Upper lobe of right lung (tissue), 1 donor: ENCODE results near the gene GALNT3. TPM values are rescaled to one million over a fixed set of nuclear protein-coding genes. Genes with fewer than 3 reads are reported as not detected.

Experiments
- ATAC-seq: fragments of 200-7000 bp; cut with Tn5 transposase; one replicate; pipeline ENCODE4 v1.9.1; 2020; ENCODE audit warnings: mild to moderate bottlenecking, moderate library complexity
- DNase-seq: peaks from one replicate; pipeline ENCODE4 v3.0.0-alpha.2; 2020
- H3K27ac ChIP-seq: fragments of 200-600 bp; one replicate; pipeline ENCODE4 v1.8.0; 2022
- H3K27me3 ChIP-seq: fragments of 200-600 bp; one replicate; pipeline ENCODE4 v1.8.0; 2022; ENCODE audit warnings: mild to moderate bottlenecking
- H3K36me3 ChIP-seq: fragments of 200-600 bp; one replicate; pipeline ENCODE4 v1.8.0; 2022
- H3K4me1 ChIP-seq: fragments of 200-600 bp; one replicate; pipeline ENCODE4 v1.8.0; 2022
- H3K4me3 ChIP-seq: fragments of 200-600 bp; one replicate; pipeline ENCODE4 v1.8.0; 2022; ENCODE audit warnings: mild to moderate bottlenecking
- H3K9me3 ChIP-seq: fragments of 200-600 bp; one replicate; pipeline ENCODE4 v1.8.0; 2022
- CTCF ChIP-seq: fragments of 200-600 bp; IDR thresholded peaks from one replicate; pipeline ENCODE4 v1.8.0; 2022; ENCODE audit warnings: antibody characterized with exemption
- intact Hi-C: fragments of 100-400 bp; cut with DNase I; formaldehyde crosslinking; loops from one replicate; pipeline ENCODE4 v1.11.0; 2022
- total RNA-seq: library from RNA; stranded (reverse); fragmentation: NEBNext Ultra II Directional; extraction: Animal tissue kit (Norgen Biotek cat#: 25700); gene quantifications from one replicate; pipeline ENCODE4 v1.2.1, GENCODE V29; 2021
- donor health status: DM: no; HTN: yes; CAD: no; lungs with severe emphysema.

The GALNT3 gene
- total RNA-seq, 1 donor from 2014 or later = 25.8 TPM

GRCh38 chr2:165706960-165707487, 87.0 kb downstream of the GALNT3 start:
- Histone ChIP-seq H3K4me1 (no peaks in the 10 kb centered on the region), H3K27ac (no peak overlapping the region), H3K27me3 (no peaks in the 10 kb centered on the region), H3K9me3 (no peaks in the 10 kb centered on the region), H3K4me3 (no peak overlapping the region), H3K36me3 (no peaks in the 10 kb centered on the region)
- DNase-seq = no peak
- no peak for TF ChIP-seq CTCF
- no peak for ATAC-seq
- intact Hi-C loops = no loop called here

- H3K4me3 ChIP-seq = no peak overlapping the region
- no peaks in the 10 kb centered on the region for H3K27me3 ChIP-seq
- DNase-seq = no peak
- intact Hi-C loops = no loop called here
- H3K4me1 ChIP-seq = no peaks in the 10 kb centered on the region
- TF ChIP-seq CTCF = no peak
- ATAC-seq = no peak
- H3K36me3 ChIP-seq = no peaks in the 10 kb centered on the region
- no peak overlapping the region for H3K27ac ChIP-seq
- H3K9me3 ChIP-seq = no peaks in the 10 kb centered on the region
Measured at GRCh38 chr2:165701147-165701546, 92.9 kb downstream of the GALNT3 start.

- H3K27ac ChIP-seq = no peak overlapping the region
- no peak for DNase-seq
- H3K4me3 ChIP-seq = no peak overlapping the region
- no peak for TF ChIP-seq CTCF
- H3K27me3 ChIP-seq = no peaks in the 10 kb centered on the region
- intact Hi-C loops = no loop called here
- H3K4me1 ChIP-seq = no peaks in the 10 kb centered on the region
- H3K36me3 ChIP-seq = no peaks in the 10 kb centered on the region
- no peaks in the 10 kb centered on the region for H3K9me3 ChIP-seq
- no peak for ATAC-seq
Measured at GRCh38 chr2:165700531-165700930, 93.5 kb downstream of the GALNT3 start.

- TF ChIP-seq CTCF = no peak
- Histone ChIP-seq H3K36me3 (no peaks in the 10 kb centered on the region), H3K4me1 (no peaks in the 10 kb centered on the region), H3K4me3 (no peak overlapping the region), H3K27me3 (no peaks in the 10 kb centered on the region), H3K27ac (no peak overlapping the region), H3K9me3 (no peaks in the 10 kb centered on the region)
- ATAC-seq = no peak
- no peak for DNase-seq
- intact Hi-C loops = loop anchor here (10.0 kb wide), 1 partner anchor 295 kb away; no protein-coding TSS in a partner anchor
Measured at GRCh38 chr2:165699946-165700345, 94.1 kb downstream of the GALNT3 start.

GRCh38 chr2:165698444-165698884, 95.6 kb downstream of the GALNT3 start:
- Histone ChIP-seq H3K4me3 (no peak overlapping the region), H3K36me3 (no peaks in the 10 kb centered on the region), H3K9me3 (no peaks in the 10 kb centered on the region), H3K27ac (no peak overlapping the region), H3K4me1 (no peaks in the 10 kb centered on the region), H3K27me3 (no peaks in the 10 kb centered on the region)
- peak; percentile 50 for TF ChIP-seq CTCF
- intact Hi-C loops = loop anchor here (10.0 kb wide), 1 partner anchor 294 kb away; no protein-coding TSS in a partner anchor
- peak; percentile 78 for ATAC-seq
- no peak for DNase-seq
